NAMALWA (cell line): Measurements from ENCODE around the gene BRI3.
A peak's percentile ranks its signal among the peaks of the same experiment; 100 is the strongest.
"Not testable (repeated sequence)": the region's sequence is repeated elsewhere in the genome, so short reads cannot be mapped to it uniquely, and the experiment has no call there.

Experiments used
- DNase-seq: peaks from one replicate; pipeline ENCODE4 v3.0.0-alpha.2; 2015; ENCODE audit warnings: low spot score

Gene BRI3

DNA sequence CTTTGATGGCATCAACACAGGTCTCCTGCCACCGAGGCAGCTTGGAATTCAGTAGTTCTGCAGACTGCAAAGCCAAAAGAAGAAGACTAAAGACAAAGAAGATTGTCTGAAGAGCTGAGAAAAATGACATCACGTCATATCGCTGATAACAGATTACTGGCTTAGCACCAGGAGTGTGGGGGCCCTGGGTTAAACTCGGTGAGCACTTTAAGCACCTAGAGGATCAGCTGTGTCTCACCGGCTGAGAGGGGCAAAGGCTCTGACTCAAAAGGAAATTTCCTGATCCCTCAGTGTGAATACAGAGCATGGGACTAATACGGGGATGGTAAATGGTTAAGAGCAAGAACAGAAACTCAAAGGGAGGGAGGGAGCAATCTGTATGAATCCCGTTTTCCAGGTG lies 30.7 kb downstream of the BRI3 start:
- no peak for DNase-seq

DNA sequence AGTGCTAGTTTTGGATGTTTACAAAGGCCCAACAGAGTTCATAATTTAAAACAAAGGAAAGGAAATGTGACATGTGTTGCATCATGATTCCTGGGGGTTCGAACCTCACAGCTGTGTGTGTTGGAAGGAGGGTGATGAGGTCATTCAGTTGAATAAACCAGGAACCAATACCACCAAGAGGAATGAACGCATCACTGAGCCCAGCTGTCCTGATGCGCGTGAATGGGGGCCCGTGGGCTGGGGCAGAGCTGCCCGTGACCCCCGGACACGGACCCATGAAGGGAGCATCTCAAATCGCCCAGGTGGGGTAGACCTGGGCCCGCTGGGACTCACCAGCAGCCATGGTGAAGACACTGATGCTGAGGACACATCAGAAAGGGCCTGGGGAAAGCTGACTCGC lies 33.0 kb downstream of the BRI3 start:
- DNase-seq = peak; percentile 95

DNA sequence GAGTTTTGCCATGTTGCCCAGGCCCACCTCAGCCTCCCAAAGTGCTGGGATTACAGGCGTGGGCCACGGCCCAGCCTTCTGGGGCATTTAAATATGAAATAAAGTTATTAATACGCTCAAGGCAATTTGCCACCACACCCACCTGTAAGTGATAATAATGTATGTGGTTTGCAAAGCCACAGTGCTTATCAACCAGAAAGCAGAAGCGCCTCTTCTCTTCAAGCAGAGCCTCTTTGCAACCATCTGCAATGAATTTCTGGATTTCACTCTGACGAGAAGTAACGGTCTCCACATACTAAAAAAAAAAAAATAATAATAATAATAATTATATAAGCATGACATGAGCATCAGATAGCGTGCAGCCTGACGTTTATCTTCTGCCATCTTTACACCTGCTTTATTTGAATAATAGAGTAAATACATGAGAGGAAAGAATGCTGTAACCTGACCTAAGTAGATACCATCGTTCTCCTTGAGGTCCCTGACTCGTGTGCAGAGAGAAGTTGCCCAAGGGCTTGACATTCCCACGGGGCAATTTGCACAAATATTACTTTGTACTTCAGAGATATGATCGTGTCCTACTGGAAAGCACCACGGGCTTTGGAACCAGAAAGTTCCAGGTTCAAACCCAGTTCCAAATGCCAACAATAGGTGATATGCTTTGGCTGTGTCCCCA lies 34.0 kb downstream of the BRI3 start:
- peak; percentile 90 for DNase-seq

DNA sequence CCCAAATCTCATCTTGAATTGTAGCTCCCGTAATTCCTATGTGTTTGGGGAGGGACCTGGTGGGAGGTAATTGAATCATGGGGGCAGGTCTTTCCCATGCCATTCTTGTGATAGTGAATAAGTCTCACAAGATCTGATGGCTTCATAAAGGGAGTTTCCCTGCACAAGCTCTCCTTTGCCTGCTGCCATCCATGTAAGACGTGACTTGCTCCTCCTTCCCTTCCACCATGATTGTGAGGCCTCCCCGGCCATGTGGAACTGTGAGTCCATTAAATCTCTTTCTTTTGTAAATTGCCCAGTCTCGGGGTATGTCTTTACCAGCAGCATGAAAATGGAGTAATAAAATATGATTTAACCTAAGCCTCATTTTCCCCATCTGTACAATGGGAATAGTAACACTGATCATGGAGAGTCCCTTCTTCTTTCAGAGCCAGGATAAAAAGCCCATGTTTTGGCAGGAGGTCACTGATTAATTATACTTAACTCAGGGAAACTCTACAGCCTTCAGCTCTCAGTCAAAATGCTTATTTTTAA lies 34.6 kb downstream of the BRI3 start:
- DNase-seq = not testable (repeated sequence)

DNA sequence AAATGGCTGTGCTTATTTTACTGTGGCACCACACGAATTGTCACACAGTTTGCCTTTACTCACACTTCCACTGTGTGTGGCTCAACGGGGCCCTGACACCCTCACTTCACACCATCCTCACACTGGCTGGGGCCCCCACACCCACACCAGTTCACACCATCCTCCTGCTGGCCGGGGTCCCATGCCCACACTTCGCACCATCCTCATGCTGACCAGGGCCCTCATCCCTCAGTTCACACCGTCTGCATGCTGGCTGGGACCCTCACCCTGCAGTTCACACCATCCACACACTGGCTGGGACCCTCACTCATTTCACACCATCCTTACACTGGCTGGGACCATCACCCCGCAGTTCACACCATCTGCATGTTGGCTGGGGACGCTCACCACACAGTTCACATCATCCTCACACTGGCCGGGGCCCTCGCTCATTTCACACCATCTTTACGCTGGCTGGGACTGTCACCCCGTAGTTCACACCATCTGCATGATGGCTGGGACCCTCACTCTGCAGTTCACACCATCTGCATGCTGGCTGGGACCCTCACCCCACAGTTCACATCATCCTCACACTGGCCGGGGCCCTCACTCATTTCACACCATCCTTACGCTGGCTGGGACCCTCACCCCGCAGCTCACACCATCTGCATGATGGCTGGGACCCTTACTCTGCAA lies 36.0 kb downstream of the BRI3 start:
- no peak for DNase-seq

DNA sequence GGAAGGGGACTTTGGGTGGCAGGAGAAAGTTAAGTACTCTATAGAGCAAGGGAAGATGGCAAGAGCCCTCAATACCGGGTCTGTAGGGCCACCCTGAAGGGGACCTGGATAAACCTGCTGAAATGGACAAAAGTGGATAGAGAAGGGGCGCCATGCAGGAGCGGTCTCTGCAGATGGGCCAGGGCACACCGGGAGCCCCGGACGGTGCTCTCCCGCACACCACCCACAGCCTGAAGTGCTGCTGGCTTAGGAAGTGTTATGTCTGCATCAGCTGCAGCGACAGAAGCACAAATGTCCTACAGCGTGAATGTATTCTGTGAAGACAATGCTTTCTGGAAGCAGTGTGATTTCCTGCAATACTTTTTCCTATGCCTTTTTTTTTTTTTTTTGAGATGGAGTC lies 37.7 kb downstream of the BRI3 start:
- DNase-seq = no peak

DNA sequence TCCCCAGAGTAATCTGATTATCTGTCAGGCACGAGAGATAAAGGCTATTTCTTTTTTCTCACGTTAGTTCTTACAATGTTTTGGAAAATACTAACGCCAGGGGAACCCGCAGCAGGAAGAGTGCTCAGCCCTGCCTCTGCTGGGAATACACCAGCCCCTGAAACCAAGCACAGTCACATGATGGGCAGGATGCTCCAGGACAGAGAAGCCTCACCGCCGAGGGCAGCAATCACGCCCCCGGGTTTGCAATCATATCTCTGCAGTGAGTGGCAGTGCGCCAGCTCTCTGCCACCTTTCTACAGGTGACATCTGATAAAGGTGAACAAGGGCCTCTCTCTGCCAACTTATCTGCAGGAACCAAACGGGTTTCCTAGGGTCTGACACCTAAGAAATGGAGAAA lies 39.8 kb downstream of the BRI3 start:
- no peak for DNase-seq

DNA sequence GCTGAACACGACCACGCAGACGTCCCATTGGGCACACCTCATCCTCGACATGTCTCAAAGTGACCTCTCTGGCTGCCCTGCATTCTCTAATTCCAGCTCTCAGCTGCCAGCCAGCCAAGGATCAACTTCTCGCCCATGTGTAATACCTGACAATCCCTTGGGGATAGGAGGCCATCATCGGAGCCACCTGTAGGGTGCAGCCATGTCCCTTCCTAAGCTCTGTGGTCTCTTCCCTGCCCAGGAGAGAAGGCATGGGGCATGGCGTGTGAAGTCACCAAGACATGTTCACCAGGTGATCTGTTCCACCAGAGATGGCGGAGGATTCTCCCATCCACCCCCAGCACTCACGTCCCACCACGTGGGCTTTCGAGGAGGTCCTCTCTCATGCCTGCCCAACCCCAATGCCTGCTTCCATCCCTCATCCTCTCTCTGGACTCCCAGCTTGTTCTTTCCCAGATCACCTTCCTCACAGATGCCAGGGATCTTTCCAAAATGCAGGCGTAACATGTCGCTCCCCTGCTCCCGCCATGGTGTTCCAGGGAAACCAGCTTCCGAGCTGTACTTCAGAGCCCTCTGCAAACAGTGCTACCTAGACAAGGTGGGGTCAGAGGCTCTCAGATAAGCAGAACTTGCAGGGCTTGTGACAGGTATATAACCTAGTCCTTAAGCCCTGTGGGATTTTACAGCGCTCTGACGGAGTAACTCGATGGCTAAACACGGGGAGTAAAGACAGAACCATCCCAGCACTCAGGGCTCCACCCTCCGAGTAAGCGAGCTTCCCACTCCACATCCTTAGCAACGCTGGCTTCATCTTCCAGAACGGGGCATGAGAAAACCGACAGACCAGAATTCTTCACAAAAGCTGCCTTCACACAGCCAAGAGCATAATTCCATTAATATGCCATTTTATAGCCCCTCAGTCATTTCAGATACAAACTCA lies 41.1 kb downstream of the BRI3 start:
- no peak for DNase-seq

DNA sequence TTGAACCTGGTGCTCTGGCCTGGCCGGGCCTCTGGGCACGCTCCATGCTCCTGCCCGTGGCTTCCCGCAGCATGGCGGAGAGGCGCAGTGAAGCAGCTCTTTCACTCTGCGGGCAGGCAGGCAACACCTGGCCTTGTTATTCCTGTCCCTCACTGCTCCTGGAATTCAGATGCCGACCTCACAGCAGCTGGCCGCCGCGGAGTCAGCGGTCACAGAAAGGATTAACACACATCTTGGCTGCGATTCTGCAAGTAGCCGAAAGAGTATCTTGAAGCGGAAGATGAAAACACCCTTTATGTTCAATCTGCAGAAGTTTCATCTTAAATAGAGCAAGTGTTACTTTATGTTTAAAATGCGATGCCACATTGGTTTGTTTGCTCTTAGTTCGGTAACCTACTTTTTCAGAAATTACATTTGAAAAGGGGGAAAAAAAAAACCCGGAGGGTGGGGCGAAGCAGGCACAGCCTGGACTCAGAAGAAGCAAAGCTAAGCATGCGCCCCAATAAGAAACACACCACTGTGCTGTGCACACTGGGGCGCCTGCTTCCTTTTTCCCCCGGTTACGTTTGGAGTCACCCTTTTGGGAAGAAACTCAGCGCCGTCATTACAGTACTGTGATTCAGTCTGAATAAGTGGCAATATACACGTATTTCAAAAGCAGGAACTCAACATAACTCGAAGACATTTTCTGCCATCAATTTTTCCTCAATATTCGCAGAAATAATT lies 42.3 kb downstream of the BRI3 start:
- no peak for DNase-seq

DNA sequence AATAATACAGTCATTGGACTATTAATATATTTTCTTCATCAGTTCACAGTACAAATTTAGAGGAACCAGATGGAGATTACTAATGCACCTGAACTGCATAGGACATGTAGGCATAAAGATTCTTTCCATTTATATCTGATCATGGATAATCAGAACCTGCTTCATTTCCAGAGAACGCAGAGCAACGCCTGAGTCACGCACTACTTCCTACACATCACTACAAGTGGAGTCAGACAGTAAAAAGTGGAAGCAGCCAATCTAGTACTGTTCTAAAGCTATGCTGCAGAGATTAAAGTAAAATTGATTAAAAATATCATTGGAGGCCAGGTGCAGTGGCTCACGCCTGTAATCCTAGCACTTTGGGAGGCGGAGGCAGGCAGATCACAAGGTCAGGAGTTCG lies 43.3 kb downstream of the BRI3 start:
- no peak for DNase-seq

DNA sequence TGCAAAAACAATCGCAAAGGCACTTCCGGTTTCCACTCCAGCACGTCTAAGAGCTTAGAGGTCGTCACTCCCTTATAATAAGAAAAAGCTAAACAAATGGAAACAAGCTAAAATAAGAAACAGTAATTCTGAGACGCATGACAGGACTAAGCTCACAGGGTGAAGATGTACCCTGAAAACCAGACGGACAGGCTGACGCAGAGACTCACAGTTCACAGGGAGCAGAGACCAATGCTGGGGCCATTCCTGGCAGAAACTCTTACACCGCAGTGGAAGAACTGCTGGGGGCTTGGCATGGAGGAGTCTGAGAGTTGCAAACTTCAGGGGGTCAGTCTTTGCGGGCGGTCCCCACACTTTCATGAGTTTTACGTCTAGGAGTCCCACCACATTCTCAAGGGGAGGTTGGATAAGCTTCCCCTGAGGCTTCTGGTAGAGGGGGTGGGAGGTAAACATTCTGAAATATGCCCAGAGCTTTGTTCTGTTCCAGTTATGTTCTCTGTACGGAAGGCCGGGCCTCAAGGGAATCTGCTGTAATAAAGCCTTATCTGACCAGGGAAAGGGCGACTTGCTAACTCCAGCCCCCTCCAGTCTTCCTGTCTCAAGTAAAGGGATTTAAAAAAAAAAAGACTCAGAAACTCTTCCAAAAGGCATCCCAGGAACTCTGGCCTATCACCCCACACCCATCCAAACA lies 47.8 kb downstream of the BRI3 start:
- DNase-seq = no peak

DNA sequence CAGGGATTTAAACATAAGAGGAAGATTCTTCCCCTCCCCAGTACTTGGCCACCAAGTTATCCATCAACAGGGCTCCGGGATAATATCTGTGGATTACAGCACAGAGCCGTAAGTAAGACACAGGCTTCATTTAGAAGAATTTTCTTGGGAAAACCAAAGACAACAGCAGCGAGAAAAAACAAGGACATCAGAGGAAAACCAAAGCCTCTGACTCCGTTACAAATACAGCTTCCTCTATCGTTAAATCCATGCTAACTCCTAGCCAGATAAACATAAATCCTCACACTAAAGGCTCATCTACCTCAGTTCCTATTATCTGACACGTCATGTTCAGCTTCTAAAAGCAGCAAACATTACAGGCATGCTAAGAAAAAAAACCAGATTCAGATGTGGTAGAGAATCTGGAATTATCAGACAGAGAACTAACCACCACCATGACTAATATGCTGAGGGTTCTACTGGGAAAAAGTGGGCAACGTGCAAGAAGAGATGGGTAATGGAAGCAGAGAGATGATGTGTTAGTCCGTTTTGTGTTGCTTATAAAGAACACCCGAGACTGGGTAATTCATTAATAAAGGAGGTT lies 48.4 kb downstream of the BRI3 start:
- no peak for DNase-seq

DNA sequence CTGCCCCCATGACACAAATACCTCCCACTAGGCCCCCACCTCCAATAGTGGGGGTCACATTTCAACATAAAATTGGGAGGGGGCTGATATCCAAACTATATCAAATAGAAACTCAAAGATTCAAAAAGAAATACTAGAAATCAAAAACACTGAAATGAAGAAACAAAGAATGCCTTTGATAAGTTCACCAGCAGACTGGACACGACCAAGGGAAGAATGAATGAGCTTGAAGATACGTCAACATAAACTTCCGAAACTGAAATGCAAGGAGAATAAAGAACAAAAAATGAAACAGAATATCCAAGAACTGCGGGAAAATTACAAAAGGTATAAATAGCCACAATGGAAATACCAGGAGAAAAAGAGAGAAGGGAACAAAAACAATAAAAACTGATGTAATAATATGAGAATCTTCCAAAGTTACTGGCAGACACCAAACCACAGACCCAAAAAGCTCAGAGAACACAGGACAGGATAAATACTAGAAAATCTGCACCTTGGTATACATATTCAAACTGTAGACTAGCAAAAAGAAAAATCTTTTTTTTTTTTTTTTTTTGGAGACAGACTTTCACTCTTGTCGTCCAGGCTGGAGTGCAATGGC lies 49.5 kb downstream of the BRI3 start:
- no peak for DNase-seq

DNA sequence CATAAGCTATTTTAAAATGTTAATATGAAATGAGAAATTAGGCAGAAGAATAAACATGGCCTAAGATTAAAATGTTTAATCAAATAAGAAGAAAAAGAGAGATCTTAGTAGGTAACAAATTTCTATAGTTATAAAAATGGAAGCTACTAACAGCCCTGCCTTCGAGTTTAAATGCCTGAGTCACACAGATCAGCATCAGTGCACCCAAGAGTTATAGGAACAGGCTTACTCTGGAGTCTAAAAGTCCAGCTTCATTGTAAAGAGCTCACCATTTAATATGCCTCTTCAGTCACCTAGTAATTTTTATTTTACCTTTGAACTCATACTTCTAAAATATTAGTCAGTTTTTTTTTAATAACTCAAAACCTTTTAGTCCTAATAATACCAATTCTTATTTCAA lies 52.6 kb downstream of the BRI3 start:
- DNase-seq = no peak

DNA sequence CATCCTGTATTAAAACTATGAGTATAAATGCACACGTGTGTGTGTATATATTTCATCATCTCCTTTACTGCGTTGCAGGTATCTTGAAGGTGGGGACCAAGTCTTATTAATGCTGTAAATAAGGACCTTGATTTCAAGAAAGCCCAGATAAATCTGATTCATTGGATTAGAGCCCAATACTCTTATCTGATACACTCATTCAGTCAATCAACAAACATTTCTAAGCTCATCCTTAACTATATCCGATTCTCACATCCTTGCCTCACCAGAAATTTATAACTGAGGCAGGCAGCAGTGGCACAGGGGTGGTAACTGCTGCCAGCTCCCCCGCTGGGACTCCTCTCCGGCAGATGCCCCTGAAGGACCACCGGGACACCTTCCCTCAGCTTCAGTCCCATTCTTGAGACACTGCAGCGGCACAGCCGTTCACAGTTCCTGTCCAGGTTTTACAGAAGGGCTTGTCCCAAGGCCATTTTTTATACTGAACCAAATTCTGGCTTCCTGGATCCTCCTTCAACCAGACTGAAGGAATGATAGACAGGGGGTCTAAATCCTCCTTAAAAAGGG lies 54.0 kb downstream of the BRI3 start:
- no peak for DNase-seq

DNA sequence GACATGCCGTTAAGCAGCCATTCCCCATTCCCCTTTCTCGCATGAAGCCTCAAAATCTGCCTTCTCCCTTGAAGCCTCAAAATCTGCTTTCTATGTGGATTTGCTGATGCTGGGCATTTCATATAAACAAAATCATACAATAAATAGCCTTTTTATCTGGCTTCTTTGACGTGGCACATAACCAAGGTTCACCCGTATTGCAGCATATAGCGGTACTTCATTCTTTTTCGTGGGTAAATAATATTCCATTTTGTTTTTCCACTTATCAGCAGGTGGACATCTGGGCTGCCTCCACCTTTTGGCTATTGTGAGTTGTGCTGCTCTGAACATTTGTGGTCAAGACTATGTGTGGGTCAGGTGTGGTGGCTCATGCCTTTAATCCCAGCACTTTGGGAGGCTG lies 57.0 kb downstream of the BRI3 start:
- no peak for DNase-seq

DNA sequence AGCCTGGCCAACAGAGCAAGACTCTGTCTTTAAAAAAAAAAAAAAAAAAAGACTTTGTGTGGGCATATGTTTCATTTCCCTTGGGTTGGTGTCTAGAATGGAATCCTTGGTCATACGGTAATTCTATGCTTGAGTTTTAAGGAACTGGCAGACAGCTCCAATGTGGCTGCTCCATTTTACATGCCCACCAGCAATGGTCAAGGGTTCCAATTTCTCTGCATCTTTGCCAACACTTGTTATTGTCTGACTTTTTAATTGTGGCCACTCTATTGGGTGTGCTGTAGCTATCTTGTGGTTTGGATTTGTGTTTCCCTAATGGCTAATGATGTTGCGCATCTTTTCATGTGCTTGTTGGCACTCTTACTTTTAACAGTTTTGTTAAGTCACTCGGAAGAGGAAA lies 57.6 kb downstream of the BRI3 start:
- DNase-seq = no peak

DNA sequence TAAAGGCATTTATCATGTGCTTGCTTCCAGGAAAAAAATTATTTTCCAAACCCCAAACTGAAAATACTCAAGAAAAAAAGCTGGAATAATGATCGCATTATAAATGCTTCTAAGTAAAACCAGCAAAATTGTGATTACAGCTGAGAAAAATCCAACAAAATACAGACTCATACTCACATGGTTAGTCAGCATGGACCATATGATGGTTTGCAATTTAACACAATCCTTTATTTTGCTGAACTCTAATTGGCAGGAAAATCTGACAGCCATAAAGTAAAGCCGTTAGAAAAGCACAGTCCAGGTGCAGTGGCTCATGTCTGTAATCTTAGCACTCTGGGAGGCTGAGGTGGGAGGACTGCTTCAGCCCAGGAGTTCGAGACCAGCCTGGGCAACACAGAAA lies 59.6 kb downstream of the BRI3 start:
- no peak for DNase-seq
